ENCODE results near the gene GRIK5.

- no peak for TF ChIP-seq NR2F2 (IDR thresholded peaks at IDR 0.05)
- TF ChIP-seq, protein P1, sequence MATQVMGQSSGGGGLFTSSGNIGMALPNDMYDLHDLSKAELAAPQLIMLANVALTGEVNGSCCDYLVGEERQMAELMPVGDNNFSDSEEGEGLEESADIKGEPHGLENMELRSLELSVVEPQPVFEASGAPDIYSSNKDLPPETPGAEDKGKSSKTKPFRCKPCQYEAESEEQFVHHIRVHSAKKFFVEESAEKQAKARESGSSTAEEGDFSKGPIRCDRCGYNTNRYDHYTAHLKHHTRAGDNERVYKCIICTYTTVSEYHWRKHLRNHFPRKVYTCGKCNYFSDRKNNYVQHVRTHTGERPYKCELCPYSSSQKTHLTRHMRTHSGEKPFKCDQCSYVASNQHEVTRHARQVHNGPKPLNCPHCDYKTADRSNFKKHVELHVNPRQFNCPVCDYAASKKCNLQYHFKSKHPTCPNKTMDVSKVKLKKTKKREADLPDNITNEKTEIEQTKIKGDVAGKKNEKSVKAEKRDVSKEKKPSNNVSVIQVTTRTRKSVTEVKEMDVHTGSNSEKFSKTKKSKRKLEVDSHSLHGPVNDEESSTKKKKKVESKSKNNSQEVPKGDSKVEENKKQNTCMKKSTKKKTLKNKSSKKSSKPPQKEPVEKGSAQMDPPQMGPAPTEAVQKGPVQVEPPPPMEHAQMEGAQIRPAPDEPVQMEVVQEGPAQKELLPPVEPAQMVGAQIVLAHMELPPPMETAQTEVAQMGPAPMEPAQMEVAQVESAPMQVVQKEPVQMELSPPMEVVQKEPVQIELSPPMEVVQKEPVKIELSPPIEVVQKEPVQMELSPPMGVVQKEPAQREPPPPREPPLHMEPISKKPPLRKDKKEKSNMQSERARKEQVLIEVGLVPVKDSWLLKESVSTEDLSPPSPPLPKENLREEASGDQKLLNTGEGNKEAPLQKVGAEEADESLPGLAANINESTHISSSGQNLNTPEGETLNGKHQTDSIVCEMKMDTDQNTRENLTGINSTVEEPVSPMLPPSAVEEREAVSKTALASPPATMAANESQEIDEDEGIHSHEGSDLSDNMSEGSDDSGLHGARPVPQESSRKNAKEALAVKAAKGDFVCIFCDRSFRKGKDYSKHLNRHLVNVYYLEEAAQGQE (IDR thresholded peaks at IDR 0.05): no peak
- TF ChIP-seq RAD21 (IDR thresholded peaks at IDR 0.05): no peak
- no peak for TF ChIP-seq CTCF (IDR thresholded peaks at IDR 0.05; ENCODE audit: low read depth, low read length, missing input control)
- no peak for TF ChIP-seq GABPA (IDR thresholded peaks at IDR 0.05 in 1 of 2, conservative IDR thresholded peaks at IDR 0.05 in 1 of 2)
- TF ChIP-seq JUND (IDR thresholded peaks at IDR 0.05): no peak
- no peak for TF ChIP-seq ZBTB33 (IDR thresholded peaks at IDR 0.05)
- TF ChIP-seq EGR1 (IDR thresholded peaks at IDR 0.05; ENCODE audit: low read depth in 2 of 2): no peak
- no peak for TF ChIP-seq ATF3 (IDR thresholded peaks at IDR 0.05)
- no peak for TF ChIP-seq RXRA (IDR thresholded peaks at IDR 0.05)
- no peak for TF ChIP-seq FOXA1 (IDR thresholded peaks at IDR 0.05)
- no peak for TF ChIP-seq HNF4G (IDR thresholded peaks at IDR 0.05)
- TF ChIP-seq, protein P2, sequence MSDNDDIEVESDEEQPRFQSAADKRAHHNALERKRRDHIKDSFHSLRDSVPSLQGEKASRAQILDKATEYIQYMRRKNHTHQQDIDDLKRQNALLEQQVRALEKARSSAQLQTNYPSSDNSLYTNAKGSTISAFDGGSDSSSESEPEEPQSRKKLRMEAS (IDR thresholded peaks at IDR 0.05): no peak
- no peak for TF ChIP-seq TAF1 (conservative IDR thresholded peaks at IDR 0.05)
Observed at GRCh38 chr19:42091742-42092141, 21.7 kb upstream of the GRIK5 start.

Measured in liver (tissue), 3 donors.